ENCODE measurements around the gene NOS1.

The NOS1 gene

GRCh38 chr12:117209626-117210025 lies 151.8 kb downstream of the NOS1 start:
- TF ChIP-seq ZNF8 (CRISPR knock-in tag; IDR thresholded peaks at IDR 0.05) (no peak), ZC3H10 (CRISPR knock-in tag; IDR thresholded peaks at IDR 0.05) (no peak), ZFP30 (CRISPR knock-in tag; IDR thresholded peaks at IDR 0.05) (no peak), ESRRG (CRISPR knock-in tag; IDR thresholded peaks at IDR 0.05) (no peak), ISL1 (CRISPR knock-in tag; IDR thresholded peaks at IDR 0.05) (no peak), ZFP3 (CRISPR knock-in tag; IDR thresholded peaks at IDR 0.05) (no peak), TOX (CRISPR knock-in tag; IDR thresholded peaks at IDR 0.05; ENCODE audit: borderline replicate concordance) (no peak), SNAI2 (CRISPR knock-in tag; IDR thresholded peaks at IDR 0.05) (no peak), POU6F1 (CRISPR knock-in tag; IDR thresholded peaks at IDR 0.05; ENCODE audit: borderline replicate concordance, low read depth) (no peak)
- ATAC-seq = no peak

- TF ChIP-seq ARNTL (CRISPR knock-in tag; IDR thresholded peaks at IDR 0.05; ENCODE audit: borderline replicate concordance, low read depth) (no peak), ZNF8 (CRISPR knock-in tag; IDR thresholded peaks at IDR 0.05) (no peak), PATZ1 (CRISPR knock-in tag; IDR thresholded peaks at IDR 0.05; ENCODE audit: borderline replicate concordance) (no peak), ISL1 (CRISPR knock-in tag; IDR thresholded peaks at IDR 0.05) (no peak), ZNF565 (CRISPR knock-in tag; conservative IDR thresholded peaks at IDR 0.05; ENCODE audit: low read depth) (no peak), ZNF70 (CRISPR knock-in tag; IDR thresholded peaks at IDR 0.05) (no peak), ZC3H10 (CRISPR knock-in tag; IDR thresholded peaks at IDR 0.05) (no peak), CSDC2 (CRISPR knock-in tag; IDR thresholded peaks at IDR 0.05) (no peak), CREB5 (CRISPR knock-in tag; IDR thresholded peaks at IDR 0.05; ENCODE audit: low read depth) (no peak), RARB (CRISPR knock-in tag; IDR thresholded peaks at IDR 0.05) (no peak), GLIS3 (CRISPR knock-in tag; IDR thresholded peaks at IDR 0.05) (no peak)
- ATAC-seq = no peak
These were observed 152.5 kb downstream of the NOS1 start for GRCh38 chr12:117208811-117209455.

GRCh38 chr12:117208206-117208605 lies 153.2 kb downstream of the NOS1 start:
- no peak for ATAC-seq
- TF ChIP-seq ZNF8 (CRISPR knock-in tag; IDR thresholded peaks at IDR 0.05) = no peak
- TF ChIP-seq CSRNP3 (CRISPR knock-in tag; IDR thresholded peaks at IDR 0.05) = no peak
- TF ChIP-seq PPARA (CRISPR knock-in tag; IDR thresholded peaks at IDR 0.05; ENCODE audit: borderline replicate concordance) = no peak

- no peak for ATAC-seq
- TF ChIP-seq ZNF8 (CRISPR knock-in tag; IDR thresholded peaks at IDR 0.05) (no peak), CSDC2 (CRISPR knock-in tag; IDR thresholded peaks at IDR 0.05) (no peak), ISL1 (CRISPR knock-in tag; IDR thresholded peaks at IDR 0.05) (no peak), POU6F1 (CRISPR knock-in tag; IDR thresholded peaks at IDR 0.05; ENCODE audit: borderline replicate concordance, low read depth) (no peak), ZNF70 (CRISPR knock-in tag; IDR thresholded peaks at IDR 0.05) (no peak), CSRNP3 (CRISPR knock-in tag; IDR thresholded peaks at IDR 0.05) (no peak), GLIS3 (CRISPR knock-in tag; IDR thresholded peaks at IDR 0.05) (no peak), BACH2 (CRISPR knock-in tag; IDR thresholded peaks at IDR 0.05; ENCODE audit: borderline replicate concordance) (no peak), ZFP30 (CRISPR knock-in tag; IDR thresholded peaks at IDR 0.05) (no peak), ZNF565 (CRISPR knock-in tag; conservative IDR thresholded peaks at IDR 0.05; ENCODE audit: low read depth) (no peak), RARB (CRISPR knock-in tag; IDR thresholded peaks at IDR 0.05) (no peak), PPARA (CRISPR knock-in tag; IDR thresholded peaks at IDR 0.05; ENCODE audit: borderline replicate concordance) (no peak), TSHZ2 (CRISPR knock-in tag; IDR thresholded peaks at IDR 0.05) (no peak), CREB5 (CRISPR knock-in tag; IDR thresholded peaks at IDR 0.05; ENCODE audit: low read depth) (no peak)
These were observed 153.8 kb downstream of the NOS1 start for GRCh38 chr12:117207675-117208074.

Data from SK-N-SH treated with all-trans-retinoic acid at 6 μM for 48 hours (cell line).